Osteoblast (primary cell): ENCODE measurements around the gene CCHCR1. TPM values are rescaled to one million over a fixed set of nuclear protein-coding genes. Genes with fewer than 3 reads are reported as not detected.

ENCODE experiments used
- DNase-seq: peaks from one replicate; pipeline ENCODE4 v3.0.0; 2011; ENCODE audit warnings: low spot score, mixed read lengths; ENCODE audit not compliant: insufficient read length; ENCODE audit errors: missing footprints
- H2AFZ ChIP-seq: 2 replicates; pipeline ENCODE4 v1.6.0; 2011; ENCODE audit warnings: mild to moderate bottlenecking, low read length
- H3K27ac ChIP-seq: 2 replicates; pipeline ENCODE4 v1.5.1; 2011; ENCODE audit warnings: mild to moderate bottlenecking, low read depth, low read length, moderate library complexity
- H3K27me3 ChIP-seq: 2 replicates; pipeline ENCODE4 v1.6.0; 2012; ENCODE audit warnings: mild to moderate bottlenecking, control low read depth, inconsistent platforms, low read length, moderate library complexity; ENCODE audit not compliant: insufficient read depth
- H3K36me3 ChIP-seq: 2 replicates; pipeline ENCODE4 v1.5.1; 2011; ENCODE audit warnings: mild to moderate bottlenecking, low read length, control low read depth, moderate library complexity; ENCODE audit not compliant: insufficient read depth
- H3K4me1 ChIP-seq: 2 replicates; pipeline ENCODE4 v1.5.1; 2011; ENCODE audit warnings: mild to moderate bottlenecking, low read length, control low read depth, moderate library complexity; ENCODE audit not compliant: insufficient read depth
- H3K4me2 ChIP-seq: 2 replicates; pipeline ENCODE4 v1.6.0; 2011; ENCODE audit warnings: mild to moderate bottlenecking, low read length; ENCODE audit not compliant: insufficient read depth
- H3K4me3 ChIP-seq: fragments of 200-600 bp; sonication (generic); 3 replicates; pipeline ENCODE4 v1.5.1; 2012; ENCODE audit warnings: mild to moderate bottlenecking, low read length, inconsistent platforms; ENCODE audit not compliant: insufficient read depth
- H3K79me2 ChIP-seq: 2 replicates; pipeline ENCODE4 v1.6.0; 2012; ENCODE audit warnings: mild to moderate bottlenecking, low read length, control low read depth, inconsistent platforms; ENCODE audit not compliant: insufficient read depth
- H3K9me3 ChIP-seq: 2 replicates; pipeline ENCODE4 v1.5.1; 2011; ENCODE audit warnings: low read depth, low read length, control low read depth
- H4K20me1 ChIP-seq: 2 replicates; pipeline ENCODE4 v1.6.0; 2012; ENCODE audit warnings: mild to moderate bottlenecking, low read length, control low read depth; ENCODE audit not compliant: insufficient read depth
- CTCF ChIP-seq: IDR thresholded peaks from 2 replicates; pipeline ENCODE4 v1.5.1; 2011; ENCODE audit warnings: mild to moderate bottlenecking, low read depth, low read length, moderate library complexity; ENCODE audit errors: extremely low read depth
- total RNA-seq: library from RNA; depleted of rRNA; stranded (reverse); fragments of >200 nt; gene quantifications from 2 replicates; pipeline ENCODE4 v1.2.3, GENCODE V29; 2012

The CCHCR1 gene
- total RNA-seq, 1 donor = 14.1 TPM

- Histone ChIP-seq H3K27ac (peak overlapping the region; percentile 50), H3K36me3 (peaks cover 24% of the 10 kb centered on the region)
- peak; percentile 90 for DNase-seq
These were observed 1.6 kb upstream of the CCHCR1 start for GRCh38 chr6:31158863-31159855.

GRCh38 chr6:31158140-31158862 lies 699 bp upstream of the CCHCR1 start, which contains the start of gene TCF19:
Gene TCF19 (plus strand): TSS chr6:31158589. CDS start chr6:31159470, 881 bp downstream.
- Histone ChIP-seq H3K4me3 (peak within 1 kb of the TSS; percentile 97), H4K20me1 (no peaks in the 10 kb centered on the region), H3K79me2 (peaks cover 20% of the 10 kb centered on the region)

More at GRCh38 chr6:31158863-31159855, 1.6 kb upstream of the CCHCR1 start:
- Histone ChIP-seq H3K4me2 (peak overlapping the region; percentile 95), H3K79me2 (peaks cover 20% of the 10 kb centered on the region), H3K4me1 (peaks cover 14% of the 10 kb centered on the region), H3K27me3 (no peaks in the 10 kb centered on the region), H4K20me1 (no peaks in the 10 kb centered on the region), H2AFZ (peak overlapping the region; percentile 97), H3K9me3 (no peaks in the 10 kb centered on the region), H3K4me3 (peak overlapping the region; percentile 97)
- TF ChIP-seq CTCF = no peak

GRCh38 chr6:31156641-31157040 lies 961 bp downstream of the CCHCR1 start:
- no peaks in the 10 kb centered on the region for H3K27me3 ChIP-seq
- H3K79me2 ChIP-seq = peaks cover 20% of the 10 kb centered on the region
- H4K20me1 ChIP-seq = no peaks in the 10 kb centered on the region
- no peak overlapping the region for H3K4me2 ChIP-seq
- peaks cover 14% of the 10 kb centered on the region for H3K4me1 ChIP-seq
- H3K4me3 ChIP-seq = no peak overlapping the region
- H3K27ac ChIP-seq = no peak overlapping the region
- DNase-seq = no peak
- TF ChIP-seq CTCF = no peak
- H3K9me3 ChIP-seq = no peaks in the 10 kb centered on the region
- peaks cover 20% of the 10 kb centered on the region for H3K36me3 ChIP-seq
- H2AFZ ChIP-seq = no peak overlapping the region

More at GRCh38 chr6:31158140-31158862, 699 bp upstream of the CCHCR1 start, which contains the start of gene TCF19:
- peak within 1 kb of the TSS; percentile 69 for H3K27ac ChIP-seq
- no peaks in the 10 kb centered on the region for H3K27me3 ChIP-seq
- peaks cover 14% of the 10 kb centered on the region for H3K4me1 ChIP-seq
- H3K36me3 ChIP-seq = peaks cover 29% of the 10 kb centered on the region
- H3K9me3 ChIP-seq = no peaks in the 10 kb centered on the region
- no peak for TF ChIP-seq CTCF
- peak within 1 kb of the TSS; percentile 97 for H2AFZ ChIP-seq
- peak within 1 kb of the TSS; percentile 95 for H3K4me2 ChIP-seq
- peak; percentile 99 for DNase-seq
